GM12878 (cell line): Measurements from ENCODE around the gene TUBGCP3. TPM values are rescaled to one million over a fixed set of nuclear protein-coding genes. Genes with fewer than 3 reads are reported as not detected.

Source experiments
- ATAC-seq: fragments of 200-7000 bp; cut with Tn5 transposase; 3 replicates; pipeline ENCODE4 v1.9.1; 2020; ENCODE audit warnings: mild to moderate bottlenecking, moderate library complexity
- BruUV-seq: library from RNA; stranded (reverse); fragments of 400-500 nt; replicated peaks from 2 replicates; lab custom pipeline; 2021; lab: Mats Ljungman, UMichigan
- CTCF ChIA-PET: fragments of 300-600 bp; sonication (Branson Sonifier 250); formaldehyde crosslinking; extraction: SDS; loops from one replicate; lab custom pipeline; 2021; ENCODE audit warnings: inconsistent platforms; lab: Yijun Ruan, JAX
- POLR2A ChIA-PET: fragments of 350-600 bp; formaldehyde crosslinking; extraction: SDS; loops from one replicate; lab custom pipeline; 2021; ENCODE audit warnings: inconsistent platforms; lab: Charles Lee
- RAD21 ChIA-PET: fragments of 300-600 bp; sonication (Branson Sonifier 250); formaldehyde crosslinking; loops from one replicate; lab custom pipeline; 2023; ENCODE audit warnings: antibody characterized with exemption; ENCODE audit not compliant: unreplicated experiment; lab: Charles Lee
- SMC1A ChIA-PET: fragments of 300-600 bp; sonication (Branson Sonifier 250); formaldehyde crosslinking; loops from one replicate; lab custom pipeline; 2023; ENCODE audit not compliant: unreplicated experiment, uncharacterized antibody; lab: Charles Lee
- DNase-seq: peaks from one replicate; pipeline ENCODE4 v3.0.0-alpha.2; 2011; ENCODE audit warnings: low read depth, low spot score
- FAIRE-seq: peaks from 3 replicates; lab custom pipeline; 2011; peaks lifted over from hg19 to GRCh38; lab: Jason Lieb, UNC
- H2AFZ ChIP-seq: 2 replicates; pipeline ENCODE4 v1.6.0; 2011; ENCODE audit warnings: low read depth, low read length, control low read depth; ENCODE audit not compliant: control insufficient read depth
- H3K27ac ChIP-seq: 2 replicates; pipeline ENCODE4 v1.5.1; 2011; ENCODE audit warnings: control low read depth; ENCODE audit not compliant: control insufficient read depth, insufficient read depth
- H3K27me3 ChIP-seq, 2 experiments: replicated peaks in 1 of 2; 2 replicates each; pipeline versions ENCODE4 v1.6.0 to v1.6.1; 2011; ENCODE audit warnings: low read length in 1 of 2; ENCODE audit not compliant: control insufficient read depth in 2 of 2, insufficient read depth in 2 of 2
- H3K36me3 ChIP-seq, 2 experiments: 2 replicates each; pipeline ENCODE4 v1.5.1; 2011; ENCODE audit warnings: low read length in 1 of 2; ENCODE audit not compliant: control insufficient read depth in 2 of 2, insufficient read depth in 2 of 2
- H3K4me1 ChIP-seq: 2 replicates; pipeline ENCODE4 v1.6.1; 2011; ENCODE audit warnings: mild to moderate bottlenecking, low read length, moderate library complexity, mixed read lengths; ENCODE audit not compliant: control insufficient read depth, insufficient read depth
- H3K4me2 ChIP-seq: 2 replicates; pipeline ENCODE4 v1.6.0; 2011; ENCODE audit warnings: control low read depth; ENCODE audit not compliant: control insufficient read depth, insufficient read depth
- H3K4me3 ChIP-seq: fragments of 200-600 bp; sonication (generic); 2 replicates; pipeline ENCODE4 v1.5.1; 2016
- H3K79me2 ChIP-seq: 2 replicates; pipeline ENCODE4 v1.6.0; 2011; ENCODE audit warnings: low read length; ENCODE audit not compliant: control insufficient read depth, insufficient read depth
- H3K9ac ChIP-seq: 2 replicates; pipeline ENCODE4 v1.8.0; 2011; ENCODE audit warnings: low read length, control low read depth, mixed read lengths; ENCODE audit not compliant: control insufficient read depth, insufficient read depth
- H3K9me3 ChIP-seq: replicated peaks from 3 replicates; pipeline ENCODE4 v1.5.1; 2011; ENCODE audit warnings: mild to moderate bottlenecking, low read length; ENCODE audit not compliant: control insufficient read depth, insufficient read depth
- H4K20me1 ChIP-seq: 2 replicates; pipeline ENCODE4 v1.6.0; 2011; ENCODE audit not compliant: control insufficient read depth, insufficient read depth
- CHD4 ChIP-seq: fragments of 200-600 bp; sonication (generic); IDR thresholded peaks from 2 replicates; pipeline ENCODE4 v1.6.1; 2016; ENCODE audit warnings: mild to moderate bottlenecking
- EED ChIP-seq: sonication (generic); IDR thresholded peaks from 2 replicates; pipeline ENCODE4 v1.6.1; 2016; ENCODE audit warnings: antibody characterized with exemption, low read depth
- EGR1 ChIP-seq, 2 experiments: IDR thresholded peaks; 1 replicate in 1 of 2; 2 replicates in 1 of 2; pipeline ENCODE4 v1.6.1; 2011 to 2012; ENCODE audit warnings: low read depth in 2 of 2, low read length in 2 of 2, borderline replicate concordance in 1 of 2, mild to moderate bottlenecking in 1 of 2, moderate library complexity in 1 of 2
- FOXK2 ChIP-seq: fragments of 450-650 bp; IDR thresholded peaks from 2 replicates; pipeline ENCODE4 v1.6.1; 2017; ENCODE audit warnings: mild to moderate bottlenecking, moderate library complexity
- MEF2B ChIP-seq: fragments of 450-650 bp; IDR thresholded peaks from 2 replicates; pipeline ENCODE4 v1.6.1; 2018; ENCODE audit warnings: mild to moderate bottlenecking, moderate library complexity; ENCODE audit not compliant: partially characterized antibody, poor library complexity, severe bottlenecking
- NFXL1 ChIP-seq: fragments of 450-650 bp; IDR thresholded peaks from 2 replicates; pipeline ENCODE4 v1.6.1; 2017; ENCODE audit warnings: antibody characterized with exemption, mild to moderate bottlenecking, borderline replicate concordance
- POLR2AphosphoS2 ChIP-seq: IDR thresholded peaks from 2 replicates; pipeline ENCODE4 v1.6.1; 2011; ENCODE audit warnings: low read depth, mild to moderate bottlenecking, low read length, improper control_type of control experiment, moderate library complexity
- RAD21 ChIP-seq: IDR thresholded peaks from 2 replicates; pipeline ENCODE4 v1.6.1; 2011; ENCODE audit warnings: mild to moderate bottlenecking, low read depth, low read length, moderate library complexity; ENCODE audit not compliant: insufficient read depth
- YBX1 ChIP-seq: fragments of 450-650 bp; IDR thresholded peaks from 2 replicates; pipeline ENCODE4 v1.6.1; 2016; ENCODE audit warnings: antibody characterized with exemption
- ZNF217 ChIP-seq: fragments of 450-650 bp; IDR thresholded peaks from 2 replicates; pipeline ENCODE4 v1.6.1; 2017; ENCODE audit warnings: antibody characterized with exemption, mild to moderate bottlenecking
- WGBS: methylation state at CpG from one replicate; pipeline ENCODE4 v1.1.6; 2016; ENCODE audit warnings: low lambda C conversion rate; ENCODE audit not compliant: insufficient replicate concordance, insufficient coverage; ENCODE audit errors: missing lambda C conversion rate; 5-methylcytosine and 5-hydroxymethylcytosine counted together
- in situ Hi-C: fragments of 300-500 bp; cut with MboI; formaldehyde crosslinking; loops from 9 replicates; pipeline ENCODE4 v1.14.3; 2018; ENCODE audit warnings: mixed read lengths
- intact Hi-C: fragments of 100-400 bp; cut with micrococcal nuclease; formaldehyde crosslinking; loops from one replicate; pipeline ENCODE4 v1.14.2; 2022; ENCODE audit not compliant: unreplicated experiment
- polyA plus RNA-seq, 11 experiments: library from polyadenylated mRNA; depleted of rRNA in 4 of 11; unstranded in 6 of 11; stranded (reverse) in 5 of 11; fragments of >200 nt; fragmentation: Nextera tagmentation in 4 of 11; fragmentation: Illumina TruSeq in 1 of 11; extraction: Ambion mirVana in 4 of 11; extraction: Trizol in 1 of 11; gene quantifications; 1 replicate in 1 of 11; 2 replicates in 10 of 11; pipeline versions ENCODE4 v1.2.1 to v1.2.3, GENCODE V29; 2011 to 2016; ENCODE audit warnings: inconsistent platforms in 2 of 11, missing spikeins in 2 of 11, low read depth in 1 of 11
- total RNA-seq, 4 experiments: library from RNA; depleted of rRNA in 3 of 4; stranded (reverse); fragments of >200 nt in 3 of 4; fragmentation: Illumina TruSeq in 1 of 4; extraction: Trizol in 1 of 4; gene quantifications; 2 replicates each; pipeline versions ENCODE4 v1.2.1 to v1.2.3, GENCODE V29; 2013 to 2021
- TF ChIP-seq, protein P1 (sequence below): IDR thresholded peaks from 2 replicates; pipeline ENCODE4 v1.6.1; 2012; ENCODE audit warnings: mild to moderate bottlenecking, low read depth, low read length
- TF ChIP-seq, protein P2 (sequence below), 3 experiments: IDR thresholded peaks in 2 of 3; conservative IDR thresholded peaks in 1 of 3; 2 replicates each; pipeline ENCODE4 v1.5.1; 2011; ENCODE audit warnings: low read depth in 3 of 3, low read length in 3 of 3, mild to moderate bottlenecking in 3 of 3, control low read depth in 2 of 3, moderate library complexity in 2 of 3, inconsistent platforms in 1 of 3, mixed read lengths in 1 of 3; ENCODE audit not compliant: control insufficient read depth in 2 of 3, insufficient read depth in 1 of 3; ENCODE audit errors: extremely low read depth in 1 of 3

Gene TUBGCP3
- total and polyA plus RNA-seq, 10 of the 15 experiments (the other 5 are each of a cell fraction or from before 2014, with no cell fraction given), result 4.0 to 34.0 (median 22.6) TPM

DNA sequence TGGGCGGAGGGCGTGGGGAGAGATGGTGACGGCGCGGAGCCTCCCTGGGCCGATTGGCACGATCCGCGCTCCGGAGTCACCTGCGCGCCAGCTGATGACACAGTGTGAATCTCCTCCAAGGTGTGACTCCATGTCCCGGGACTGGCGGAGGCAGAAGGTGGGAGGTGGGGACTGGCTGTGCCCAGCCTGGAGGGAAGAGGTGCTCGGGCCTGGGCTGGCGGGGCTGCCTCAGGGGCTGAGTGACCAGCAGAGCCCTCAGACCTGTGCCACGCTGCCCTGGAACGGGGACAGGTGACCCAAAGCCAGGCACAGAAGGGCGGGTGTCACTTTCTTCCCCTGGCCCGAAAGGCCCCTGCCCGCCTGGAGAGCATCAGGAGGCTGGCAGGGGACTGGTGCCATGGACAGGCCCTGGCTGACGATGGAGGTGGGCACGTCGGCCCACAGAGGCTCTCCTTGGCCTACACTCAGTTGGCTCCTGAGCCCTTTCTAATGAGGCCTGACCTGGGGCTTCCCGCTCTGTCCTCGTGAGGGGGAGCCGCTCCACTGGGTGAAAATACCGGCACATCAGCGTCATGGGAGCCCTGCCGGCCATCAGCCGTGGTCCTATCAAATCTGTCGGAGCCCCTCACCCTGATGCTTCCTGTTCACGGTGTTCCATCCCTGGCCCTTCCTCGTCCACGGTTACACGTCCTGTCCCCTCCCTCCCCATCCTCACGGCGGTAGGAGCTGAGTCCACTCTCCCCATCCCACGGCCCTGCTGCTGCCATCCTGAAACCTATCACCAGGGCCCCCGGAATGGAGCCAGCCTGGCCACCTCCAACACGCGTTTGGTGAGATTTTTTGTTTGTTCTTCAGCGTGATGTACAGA is 136.2 kb downstream of the TUBGCP3 start (continued):
- TF ChIP-seq, protein P1, sequence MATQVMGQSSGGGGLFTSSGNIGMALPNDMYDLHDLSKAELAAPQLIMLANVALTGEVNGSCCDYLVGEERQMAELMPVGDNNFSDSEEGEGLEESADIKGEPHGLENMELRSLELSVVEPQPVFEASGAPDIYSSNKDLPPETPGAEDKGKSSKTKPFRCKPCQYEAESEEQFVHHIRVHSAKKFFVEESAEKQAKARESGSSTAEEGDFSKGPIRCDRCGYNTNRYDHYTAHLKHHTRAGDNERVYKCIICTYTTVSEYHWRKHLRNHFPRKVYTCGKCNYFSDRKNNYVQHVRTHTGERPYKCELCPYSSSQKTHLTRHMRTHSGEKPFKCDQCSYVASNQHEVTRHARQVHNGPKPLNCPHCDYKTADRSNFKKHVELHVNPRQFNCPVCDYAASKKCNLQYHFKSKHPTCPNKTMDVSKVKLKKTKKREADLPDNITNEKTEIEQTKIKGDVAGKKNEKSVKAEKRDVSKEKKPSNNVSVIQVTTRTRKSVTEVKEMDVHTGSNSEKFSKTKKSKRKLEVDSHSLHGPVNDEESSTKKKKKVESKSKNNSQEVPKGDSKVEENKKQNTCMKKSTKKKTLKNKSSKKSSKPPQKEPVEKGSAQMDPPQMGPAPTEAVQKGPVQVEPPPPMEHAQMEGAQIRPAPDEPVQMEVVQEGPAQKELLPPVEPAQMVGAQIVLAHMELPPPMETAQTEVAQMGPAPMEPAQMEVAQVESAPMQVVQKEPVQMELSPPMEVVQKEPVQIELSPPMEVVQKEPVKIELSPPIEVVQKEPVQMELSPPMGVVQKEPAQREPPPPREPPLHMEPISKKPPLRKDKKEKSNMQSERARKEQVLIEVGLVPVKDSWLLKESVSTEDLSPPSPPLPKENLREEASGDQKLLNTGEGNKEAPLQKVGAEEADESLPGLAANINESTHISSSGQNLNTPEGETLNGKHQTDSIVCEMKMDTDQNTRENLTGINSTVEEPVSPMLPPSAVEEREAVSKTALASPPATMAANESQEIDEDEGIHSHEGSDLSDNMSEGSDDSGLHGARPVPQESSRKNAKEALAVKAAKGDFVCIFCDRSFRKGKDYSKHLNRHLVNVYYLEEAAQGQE, result no peak
- TF ChIP-seq, protein P2, sequence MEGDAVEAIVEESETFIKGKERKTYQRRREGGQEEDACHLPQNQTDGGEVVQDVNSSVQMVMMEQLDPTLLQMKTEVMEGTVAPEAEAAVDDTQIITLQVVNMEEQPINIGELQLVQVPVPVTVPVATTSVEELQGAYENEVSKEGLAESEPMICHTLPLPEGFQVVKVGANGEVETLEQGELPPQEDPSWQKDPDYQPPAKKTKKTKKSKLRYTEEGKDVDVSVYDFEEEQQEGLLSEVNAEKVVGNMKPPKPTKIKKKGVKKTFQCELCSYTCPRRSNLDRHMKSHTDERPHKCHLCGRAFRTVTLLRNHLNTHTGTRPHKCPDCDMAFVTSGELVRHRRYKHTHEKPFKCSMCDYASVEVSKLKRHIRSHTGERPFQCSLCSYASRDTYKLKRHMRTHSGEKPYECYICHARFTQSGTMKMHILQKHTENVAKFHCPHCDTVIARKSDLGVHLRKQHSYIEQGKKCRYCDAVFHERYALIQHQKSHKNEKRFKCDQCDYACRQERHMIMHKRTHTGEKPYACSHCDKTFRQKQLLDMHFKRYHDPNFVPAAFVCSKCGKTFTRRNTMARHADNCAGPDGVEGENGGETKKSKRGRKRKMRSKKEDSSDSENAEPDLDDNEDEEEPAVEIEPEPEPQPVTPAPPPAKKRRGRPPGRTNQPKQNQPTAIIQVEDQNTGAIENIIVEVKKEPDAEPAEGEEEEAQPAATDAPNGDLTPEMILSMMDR (IDR thresholded peaks at IDR 0.05 in 2 of 3, conservative IDR thresholded peaks at IDR 0.05 in 1 of 3; ENCODE audit: control insufficient read depth in 2 of 3, extremely low read depth in 1 of 3, insufficient read depth in 1 of 3, low read depth in 3 of 3, low read length in 3 of 3), result no peak
- no peak for TF ChIP-seq CHD4
- no peak for TF ChIP-seq YBX1
- TF ChIP-seq NFXL1, result no peak
- TF ChIP-seq, all 136 proteins: peak for 0

DNA sequence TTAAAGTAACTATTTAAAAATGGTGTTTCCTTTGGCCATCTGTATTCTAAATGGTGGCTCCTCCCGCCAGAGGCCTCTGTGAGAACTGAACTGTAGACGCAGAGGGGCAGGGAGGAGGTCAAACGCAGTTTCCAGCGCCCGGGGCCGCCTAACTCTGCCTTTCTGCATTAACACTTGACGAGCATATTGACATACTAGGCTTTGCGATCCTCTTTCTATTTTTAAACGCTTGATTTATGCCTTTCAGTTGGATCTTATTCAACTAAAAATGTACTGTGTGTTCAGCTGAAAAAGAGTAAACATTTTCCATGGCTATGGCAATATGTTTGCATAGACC is 137.1 kb downstream of the TUBGCP3 start:
- 48% methylated on average over 9 of the region's 9 CpGs for WGBS
- FAIRE-seq (no peak), DNase-seq (no peak), ATAC-seq (no peak)
- no peaks in the 10 kb centered on the region for H3K27me3 ChIP-seq
- no TSS peak for BruUV-seq
- H3K4me3 ChIP-seq, result no peak overlapping the region
- H3K36me3 ChIP-seq, result no peaks in the 10 kb centered on the region
- ChIA-PET RAD21 (no interaction called here), CTCF (no interaction called here), POLR2A (no interaction called here), SMC1A (no interaction called here)
- H3K27ac ChIP-seq, result no peak overlapping the region
- no peak overlapping the region for H3K4me2 ChIP-seq
- H3K79me2 ChIP-seq, result no peaks in the 10 kb centered on the region
- H2AFZ ChIP-seq, result no peak overlapping the region
- in situ Hi-C loops, result no loop called here
- H3K9me3 ChIP-seq, result no peaks in the 10 kb centered on the region
- no peaks in the 10 kb centered on the region for H3K4me1 ChIP-seq
- no peaks in the 10 kb centered on the region for H4K20me1 ChIP-seq
- intact Hi-C loops, result no loop called here
- no peak overlapping the region for H3K9ac ChIP-seq
- no peak for TF ChIP-seq POLR2AphosphoS2
- TF ChIP-seq ZNF217, result no peak
- no peak for TF ChIP-seq FOXK2
- TF ChIP-seq, protein P2 (IDR thresholded peaks at IDR 0.05 in 2 of 3, conservative IDR thresholded peaks at IDR 0.05 in 1 of 3; ENCODE audit: control insufficient read depth in 2 of 3, extremely low read depth in 1 of 3, insufficient read depth in 1 of 3, low read depth in 3 of 3, low read length in 3 of 3), result no peak
- no peak for TF ChIP-seq MEF2B
- no peak for TF ChIP-seq RAD21
- no peak for TF ChIP-seq EED
- TF ChIP-seq EGR1 (IDR thresholded peaks at IDR 0.05; ENCODE audit: borderline replicate concordance in 1 of 2, low read depth in 2 of 2, low read length in 2 of 2), result no peak
